CD14-positive monocyte (primary cell): ENCODE results near the gene DPYSL3. TPM values are rescaled to one million over a fixed set of nuclear protein-coding genes. Genes with fewer than 3 reads are reported as not detected.

Source experiments
- DNase-seq, 3 donors: peaks; one replicate each; pipeline ENCODE4 v3.0.0-alpha.2; 2011 to 2022
- H2AFZ ChIP-seq: 2 replicates; pipeline ENCODE4 v1.6.0; 2012; ENCODE audit warnings: mild to moderate bottlenecking, low read depth, low read length, inconsistent platforms; ENCODE audit not compliant: insufficient read depth, poor library complexity, severe bottlenecking
- H3K27ac ChIP-seq, 2 donors: 1 replicate in 1 of 2; 2 replicates in 1 of 2; pipeline ENCODE4 v1.5.1; 2012 to 2013; ENCODE audit warnings: low read length in 2 of 2, control low read depth in 1 of 2, inconsistent platforms in 1 of 2, low read depth in 1 of 2, mild to moderate bottlenecking in 1 of 2
- H3K27me3 ChIP-seq, 2 donors: one replicate each; pipeline versions ENCODE4 v1.6.0 to v1.6.1; 2011 to 2013; ENCODE audit warnings: low read length in 2 of 2; ENCODE audit not compliant: control insufficient read depth in 2 of 2, insufficient read depth in 2 of 2
- H3K36me3 ChIP-seq, 2 donors: replicated peaks in 1 of 2; 1 replicate in 1 of 2; 2 replicates in 1 of 2; pipeline versions ENCODE4 v1.5.1 to v1.6.1; 2012 to 2013; ENCODE audit warnings: low read length in 2 of 2, control low read depth in 1 of 2, inconsistent platforms in 1 of 2, mild to moderate bottlenecking in 1 of 2; ENCODE audit not compliant: insufficient read depth in 2 of 2, control insufficient read depth in 1 of 2
- H3K4me1 ChIP-seq, 2 donors: 1 replicate in 1 of 2; 2 replicates in 1 of 2; pipeline versions ENCODE4 v1.5.1 to v1.6.1; 2012 to 2013; ENCODE audit warnings: low read length in 2 of 2, control low read depth in 1 of 2, inconsistent platforms in 1 of 2, mild to moderate bottlenecking in 1 of 2, moderate library complexity in 1 of 2; ENCODE audit not compliant: insufficient read depth in 2 of 2, control insufficient read depth in 1 of 2
- H3K4me2 ChIP-seq: replicated peaks from 2 replicates; pipeline ENCODE3; 2012; ENCODE audit warnings: low read length, moderate library complexity, mild to moderate bottlenecking; ENCODE audit not compliant: poor library complexity, severe bottlenecking; ENCODE audit errors: extremely low read depth
- H3K4me3 ChIP-seq, 3 experiments: fragments of 200-600 bp in 1 of 3; sonication (generic) in 1 of 3; replicated peaks in 1 of 3; 1 replicate in 2 of 3; 2 replicates in 1 of 3; pipeline ENCODE4 v1.5.1; 2011 to 2013; ENCODE audit warnings: low read length in 3 of 3, mild to moderate bottlenecking in 3 of 3, control low read depth in 2 of 3, low read depth in 2 of 3, inconsistent platforms in 1 of 3, moderate library complexity in 1 of 3
- H3K79me2 ChIP-seq: 2 replicates; pipeline ENCODE4 v1.6.0; 2012; ENCODE audit warnings: mild to moderate bottlenecking, control low read depth, inconsistent platforms, low read length, moderate library complexity; ENCODE audit not compliant: insufficient read depth
- H3K9ac ChIP-seq: 2 replicates; pipeline ENCODE4 v1.6.0; 2017; ENCODE audit warnings: low read length, mild to moderate bottlenecking; ENCODE audit not compliant: insufficient read depth, poor library complexity, severe bottlenecking
- H3K9me3 ChIP-seq, 2 donors: replicated peaks in 1 of 2; 1 replicate in 1 of 2; 2 replicates in 1 of 2; pipeline versions ENCODE4 v1.5.1 to v1.6.1; 2012 to 2013; ENCODE audit warnings: low read length in 2 of 2, control low read depth in 1 of 2; ENCODE audit not compliant: control insufficient read depth in 1 of 2, insufficient read depth in 1 of 2
- H4K20me1 ChIP-seq: 2 replicates; pipeline ENCODE4 v1.6.0; 2012; ENCODE audit warnings: mild to moderate bottlenecking, low read length, control low read depth, moderate library complexity; ENCODE audit not compliant: insufficient read depth
- H3K27ac Mint-ChIP-seq, 7 donors: one replicate each; pipeline ENCODE4 v1.8.0; 2020; ENCODE audit warnings: mild to moderate bottlenecking in 7 of 7, mixed read lengths in 7 of 7, moderate library complexity in 6 of 7, inconsistent platforms in 2 of 7
- H3K27me3 Mint-ChIP-seq, 3 donors: one replicate each; pipeline ENCODE4 v1.8.0; 2021 to 2022; ENCODE audit warnings: low read depth in 3 of 3, mild to moderate bottlenecking in 3 of 3, mixed read lengths in 3 of 3, moderate library complexity in 3 of 3, inconsistent platforms in 1 of 3
- H3K36me3 Mint-ChIP-seq, 2 donors: one replicate each; pipeline ENCODE4 v1.8.0; 2020; ENCODE audit warnings: mixed read lengths in 2 of 2, inconsistent platforms in 1 of 2, mild to moderate bottlenecking in 1 of 2
- H3K4me1 Mint-ChIP-seq: one replicate; pipeline ENCODE4 v1.8.0; 2020; ENCODE audit warnings: mild to moderate bottlenecking, mixed read lengths
- H3K4me3 Mint-ChIP-seq, 2 donors: one replicate each; pipeline ENCODE4 v1.8.0; 2020; ENCODE audit warnings: mild to moderate bottlenecking in 2 of 2, mixed read lengths in 2 of 2, moderate library complexity in 1 of 2
- H3K9me3 Mint-ChIP-seq, 7 donors: one replicate each; pipeline ENCODE4 v1.8.0; 2020 to 2022; ENCODE audit warnings: mixed read lengths in 7 of 7, mild to moderate bottlenecking in 6 of 7, moderate library complexity in 6 of 7, inconsistent platforms in 2 of 7
- WGBS: methylation state at CpG from one replicate; pipeline ENCODE4 v1.1.5; 2013; ENCODE audit warnings: missing lambda C conversion rate; ENCODE audit not compliant: insufficient coverage; 5-methylcytosine and 5-hydroxymethylcytosine counted together
- intact Hi-C, 2 donors: fragments of 100-400 bp; cut with micrococcal nuclease; formaldehyde crosslinking; loops; one replicate each; pipeline versions ENCODE4 v1.15.0 to v1.15.1; 2023
- polyA plus RNA-seq, 3 donors: library from polyadenylated mRNA; depleted of rRNA in 1 of 3; unstranded in 2 of 3; stranded (reverse) in 1 of 3; fragments of 300-500 nt in 2 of 3; fragments of >200 nt in 1 of 3; fragmentation: Illumina TruSeq in 2 of 3; gene quantifications; 1 replicate in 2 of 3; 2 replicates in 1 of 3; pipeline ENCODE4 v1.2.3, GENCODE V29; 2012 to 2021
- TF ChIP-seq, protein P1 (sequence below): fragments of 200-600 bp; IDR thresholded peaks from one replicate; pipeline ENCODE4 v1.8.0; 2022; ENCODE audit warnings: antibody characterized with exemption, mild to moderate bottlenecking

Gene DPYSL3
- polyA plus RNA-seq, 3 donors, result 0.05 TPM; not detected in 2

DNA sequence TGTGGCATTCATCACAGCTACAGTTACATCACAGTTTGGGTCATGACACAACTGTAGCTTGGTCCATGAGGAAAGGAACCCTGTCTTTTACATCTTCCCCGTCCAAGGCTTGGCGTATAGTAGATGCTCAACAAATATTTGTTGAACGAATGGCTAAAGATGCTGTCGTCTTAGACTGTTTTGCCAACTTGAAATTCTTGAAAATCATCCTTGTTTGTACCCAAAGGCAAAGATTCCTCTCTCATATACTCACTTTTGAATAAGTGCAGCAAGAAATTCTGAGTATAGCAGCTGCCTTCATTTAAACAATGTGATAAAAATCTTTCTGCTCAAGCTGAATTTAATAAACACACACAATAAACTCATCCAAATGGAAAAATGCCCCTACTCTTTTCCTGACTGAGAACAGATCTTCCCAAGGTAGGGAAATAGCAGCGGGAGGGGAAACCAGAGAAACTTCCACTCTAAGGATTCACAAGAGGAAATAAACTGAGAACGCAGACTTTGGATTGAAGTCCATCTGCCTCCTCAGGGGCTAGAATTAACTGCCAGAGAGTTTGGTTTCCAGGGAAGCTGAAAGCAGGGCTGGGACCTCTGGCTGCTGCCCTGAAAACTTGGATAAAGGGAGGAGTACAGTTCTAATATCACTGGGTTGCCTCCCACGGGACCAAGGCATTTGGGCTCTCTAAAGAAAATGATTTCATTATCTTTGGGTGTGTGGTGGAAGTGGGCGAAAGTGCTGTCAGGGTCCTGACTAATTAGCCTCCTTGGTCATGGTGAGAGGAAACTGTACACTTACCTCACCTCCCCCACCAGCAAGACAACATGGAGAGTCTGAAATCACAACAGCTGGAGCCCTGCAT, 99.1 kb downstream of the DPYSL3 start:
- intact Hi-C loops, result no loop called here
- Mint-ChIP-seq H3K36me3 (no peaks in the 10 kb centered on the region), H3K4me1 (no peaks in the 10 kb centered on the region), H3K9me3 (peaks cover 0 to 2% (median 0%) of the 10 kb centered on the region in 7 donors), H3K4me3 (no peak overlapping the region), H3K27me3 (peaks cover 0 to 2% (median 1%) of the 10 kb centered on the region in 3 donors), H3K27ac (no peak overlapping the region)
- H2AFZ ChIP-seq, result no peak overlapping the region
- no peaks in the 10 kb centered on the region for H3K4me1 ChIP-seq
- H3K27ac ChIP-seq, result no peak overlapping the region
- H3K9ac ChIP-seq, result no peak overlapping the region
- no peaks in the 10 kb centered on the region for H3K36me3 ChIP-seq
- H3K79me2 ChIP-seq, result no peaks in the 10 kb centered on the region
- no peak for DNase-seq
- no peaks in the 10 kb centered on the region for H3K9me3 ChIP-seq
- H3K4me3 ChIP-seq, result no peak overlapping the region
- H3K4me2 ChIP-seq, result no peak overlapping the region
- H4K20me1 ChIP-seq, result no peaks in the 10 kb centered on the region
- no peaks in the 10 kb centered on the region for H3K27me3 ChIP-seq
- 90% methylated on average over 5 of the region's 8 CpGs for WGBS
- TF ChIP-seq, protein P1, sequence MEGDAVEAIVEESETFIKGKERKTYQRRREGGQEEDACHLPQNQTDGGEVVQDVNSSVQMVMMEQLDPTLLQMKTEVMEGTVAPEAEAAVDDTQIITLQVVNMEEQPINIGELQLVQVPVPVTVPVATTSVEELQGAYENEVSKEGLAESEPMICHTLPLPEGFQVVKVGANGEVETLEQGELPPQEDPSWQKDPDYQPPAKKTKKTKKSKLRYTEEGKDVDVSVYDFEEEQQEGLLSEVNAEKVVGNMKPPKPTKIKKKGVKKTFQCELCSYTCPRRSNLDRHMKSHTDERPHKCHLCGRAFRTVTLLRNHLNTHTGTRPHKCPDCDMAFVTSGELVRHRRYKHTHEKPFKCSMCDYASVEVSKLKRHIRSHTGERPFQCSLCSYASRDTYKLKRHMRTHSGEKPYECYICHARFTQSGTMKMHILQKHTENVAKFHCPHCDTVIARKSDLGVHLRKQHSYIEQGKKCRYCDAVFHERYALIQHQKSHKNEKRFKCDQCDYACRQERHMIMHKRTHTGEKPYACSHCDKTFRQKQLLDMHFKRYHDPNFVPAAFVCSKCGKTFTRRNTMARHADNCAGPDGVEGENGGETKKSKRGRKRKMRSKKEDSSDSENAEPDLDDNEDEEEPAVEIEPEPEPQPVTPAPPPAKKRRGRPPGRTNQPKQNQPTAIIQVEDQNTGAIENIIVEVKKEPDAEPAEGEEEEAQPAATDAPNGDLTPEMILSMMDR, result no peak

DNA sequence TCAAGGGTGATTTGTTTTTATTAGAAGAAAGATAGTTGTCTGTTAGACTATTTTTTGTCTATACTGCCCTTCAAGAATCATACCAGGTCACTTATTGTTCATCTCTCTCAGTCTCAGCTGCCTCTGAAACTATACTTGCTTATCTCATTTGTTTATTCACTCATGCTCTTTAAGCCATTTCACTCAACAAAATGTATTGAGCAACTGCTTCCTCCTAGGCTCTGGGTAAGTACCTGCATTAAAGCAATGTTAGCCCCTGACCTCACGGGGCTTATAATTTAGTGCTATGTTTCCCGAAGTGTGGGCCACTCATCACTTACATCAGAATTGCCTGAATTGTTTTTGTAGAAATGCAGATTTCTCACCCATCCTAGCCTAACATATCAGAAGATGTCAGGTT, 100.9 kb downstream of the DPYSL3 start:
- no peak overlapping the region for H2AFZ ChIP-seq
- H3K9me3 ChIP-seq, result no peaks in the 10 kb centered on the region
- WGBS, result no CpG with 5 or more reads among the region's 2 CpGs
- peaks cover 12% of the 10 kb centered on the region for H3K4me1 Mint-ChIP-seq
- TF ChIP-seq, protein P1, result no peak
- peaks cover 0 to 2% (median 1%) of the 10 kb centered on the region in 3 donors for H3K27me3 Mint-ChIP-seq
- no peak overlapping the region for H3K27ac ChIP-seq
- intact Hi-C loops, result no loop called here
- no peak overlapping the region for H3K27ac Mint-ChIP-seq
- peaks cover 0 to 1% (median 0%) of the 10 kb centered on the region in 7 donors for H3K9me3 Mint-ChIP-seq
- H3K4me1 ChIP-seq, result peaks cover 11 to 13% of the 10 kb centered on the region in 2 donors
- H4K20me1 ChIP-seq, result no peaks in the 10 kb centered on the region
- no peaks in the 10 kb centered on the region for H3K36me3 ChIP-seq
- DNase-seq, result no peak
- H3K79me2 ChIP-seq, result no peaks in the 10 kb centered on the region
- H3K4me2 ChIP-seq, result no peak overlapping the region
- no peak overlapping the region for H3K4me3 Mint-ChIP-seq
- H3K9ac ChIP-seq, result no peak overlapping the region
- H3K36me3 Mint-ChIP-seq, result no peaks in the 10 kb centered on the region
- no peaks in the 10 kb centered on the region for H3K27me3 ChIP-seq
- no peak overlapping the region for H3K4me3 ChIP-seq
